Stimulated activated CD4-positive, alpha-beta T cell treated with anti-CD3 and anti-CD28 coated beads, Interleukin-12 subunit alpha, Interleukin-12 subunit beta, amount 100 ng/mL, for 48 hours (primary cell): Measurements from ENCODE around the gene CALHM3.
A peak's percentile ranks its signal among the peaks of the same experiment; 100 is the strongest.
"Not testable (repeated sequence)": the region's sequence is repeated elsewhere in the genome, so short reads cannot be mapped to it uniquely, and the experiment has no call there.

Experiments used
- DNase-seq, 3 donors: peaks; one replicate each; pipeline ENCODE4 v3.0.0-alpha.2; 2020; ENCODE audit warnings: low read depth in 2 of 3, low spot score in 1 of 3

Gene CALHM3, protein sequence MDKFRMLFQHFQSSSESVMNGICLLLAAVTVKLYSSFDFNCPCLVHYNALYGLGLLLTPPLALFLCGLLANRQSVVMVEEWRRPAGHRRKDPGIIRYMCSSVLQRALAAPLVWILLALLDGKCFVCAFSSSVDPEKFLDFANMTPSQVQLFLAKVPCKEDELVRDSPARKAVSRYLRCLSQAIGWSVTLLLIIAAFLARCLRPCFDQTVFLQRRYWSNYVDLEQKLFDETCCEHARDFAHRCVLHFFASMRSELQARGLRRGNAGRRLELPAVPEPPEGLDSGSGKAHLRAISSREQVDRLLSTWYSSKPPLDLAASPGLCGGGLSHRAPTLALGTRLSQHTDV

DNA sequence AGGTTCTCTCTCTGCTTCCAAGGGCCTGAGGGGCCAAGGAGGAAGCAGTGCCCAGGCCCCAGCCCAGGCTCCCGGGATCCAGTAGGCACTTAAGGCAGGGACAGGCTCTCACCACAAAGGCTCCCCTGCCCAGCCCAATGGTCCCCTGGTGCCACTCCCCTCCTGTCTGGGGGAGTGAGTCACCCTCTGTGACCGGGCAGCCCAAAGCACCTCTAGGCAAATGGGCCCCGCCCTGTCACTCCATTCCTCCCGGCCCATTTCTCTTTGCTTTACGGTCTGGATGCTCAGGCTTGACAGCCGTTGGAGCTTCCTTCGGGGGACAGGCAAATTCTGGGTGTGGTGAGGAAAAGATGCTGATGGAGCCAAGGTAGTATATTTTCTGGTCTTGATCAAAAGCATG, at the start of gene CALHM3:
Gene CALHM3 (minus strand): TSS at position 106 of the 400 bp plus-strand sequence. CDS start 208 bp downstream, outside the sequence.
- DNase-seq, result no peak

DNA sequence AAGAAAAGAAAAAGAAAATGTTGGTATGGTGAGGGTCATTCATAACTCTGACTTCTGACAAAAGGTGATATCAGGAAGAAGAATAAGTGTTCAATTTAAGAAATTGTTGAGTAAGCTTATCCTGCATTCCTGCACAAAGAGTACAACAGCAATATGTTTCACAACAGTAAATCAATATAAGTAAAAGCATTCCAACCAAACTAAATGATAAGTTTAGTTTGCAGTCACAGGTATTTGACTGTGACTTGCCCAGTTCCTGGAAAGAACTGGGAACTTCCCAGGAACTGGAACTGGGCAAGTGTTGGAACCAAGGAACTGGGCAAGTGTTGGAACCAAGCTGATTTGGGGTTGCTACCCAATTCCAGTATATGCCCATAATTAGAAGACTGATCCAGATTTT, 49.5 kb upstream of the CALHM3 start:
- DNase-seq, result no peak

DNA sequence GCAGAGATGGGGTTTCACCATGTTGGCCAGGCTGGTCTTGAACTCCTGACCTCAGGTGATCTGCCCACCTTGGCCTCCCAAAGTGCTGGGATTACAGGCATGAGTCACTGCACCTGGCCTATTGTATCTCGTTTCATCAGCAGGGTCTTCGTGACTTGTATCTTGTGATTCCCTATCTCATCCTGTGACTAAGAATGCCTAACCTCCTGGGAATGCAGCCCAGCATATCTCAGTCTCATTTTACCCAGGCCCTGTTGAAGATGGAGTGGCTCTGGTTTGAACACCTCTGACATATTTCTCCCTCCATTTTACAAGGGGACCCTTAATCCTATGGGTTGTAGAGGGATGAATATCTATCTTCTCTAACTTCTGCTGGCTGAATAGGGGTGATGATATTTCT, 48.4 kb upstream of the CALHM3 start:
- not testable (repeated sequence) for DNase-seq

DNA sequence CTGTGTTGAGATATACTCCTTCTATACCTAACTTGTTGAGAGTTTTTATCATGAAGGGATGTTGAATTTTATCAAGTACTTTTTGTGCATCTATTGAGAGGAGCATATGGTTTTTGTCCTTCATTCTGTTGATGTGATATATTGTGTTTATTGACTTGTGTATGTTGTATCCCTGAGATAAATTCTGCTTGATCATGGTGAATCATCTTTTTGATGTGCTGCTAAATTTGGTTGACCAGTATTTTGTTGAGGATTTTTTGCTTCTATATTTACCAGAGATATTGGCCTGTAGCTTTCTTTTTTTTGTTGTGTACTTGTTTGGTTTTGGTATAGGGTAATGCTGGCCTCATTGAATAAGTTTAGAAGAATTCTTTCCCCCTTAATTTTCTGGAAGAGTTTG, 46.9 kb upstream of the CALHM3 start:
- no peak for DNase-seq

DNA sequence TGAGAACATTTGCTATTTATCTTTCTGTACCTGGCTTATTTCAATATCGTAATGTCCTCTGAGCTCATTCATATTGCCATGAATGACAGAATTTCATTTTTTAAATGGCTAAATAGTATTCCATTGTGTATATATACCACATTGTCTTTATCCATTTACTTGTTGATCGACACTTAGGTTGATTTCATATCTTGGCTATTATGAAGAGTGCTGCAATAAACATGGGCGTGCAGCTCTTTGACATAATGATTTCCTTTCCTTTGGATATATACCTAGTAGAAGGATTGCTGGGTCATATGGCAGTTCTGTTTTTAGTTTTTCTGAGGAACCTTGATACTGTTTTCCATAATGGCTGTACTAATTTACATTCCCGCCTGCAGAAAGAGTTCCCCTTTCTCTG, 44.6 kb upstream of the CALHM3 start:
- no peak for DNase-seq

DNA sequence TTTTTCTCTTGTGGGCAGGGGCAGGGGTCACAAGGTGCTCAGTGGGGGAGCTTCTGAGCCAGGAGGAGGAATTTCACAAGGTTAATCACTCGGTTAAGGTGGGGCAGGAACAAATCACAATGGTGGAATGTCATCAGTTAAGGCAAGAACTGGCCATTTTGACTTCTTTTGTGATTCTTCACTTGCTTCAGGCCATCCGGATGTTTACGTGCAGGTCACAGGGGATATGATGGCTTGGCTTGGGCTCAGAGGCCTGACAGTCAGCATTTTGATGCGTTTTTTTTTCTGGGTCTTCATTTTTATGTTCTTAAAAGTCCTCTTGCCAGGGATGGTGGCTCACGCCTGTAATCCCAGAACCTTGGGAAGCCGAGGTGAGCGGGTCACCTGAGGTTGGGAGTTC, 43.0 kb upstream of the CALHM3 start:
- DNase-seq, result not testable (repeated sequence)

DNA sequence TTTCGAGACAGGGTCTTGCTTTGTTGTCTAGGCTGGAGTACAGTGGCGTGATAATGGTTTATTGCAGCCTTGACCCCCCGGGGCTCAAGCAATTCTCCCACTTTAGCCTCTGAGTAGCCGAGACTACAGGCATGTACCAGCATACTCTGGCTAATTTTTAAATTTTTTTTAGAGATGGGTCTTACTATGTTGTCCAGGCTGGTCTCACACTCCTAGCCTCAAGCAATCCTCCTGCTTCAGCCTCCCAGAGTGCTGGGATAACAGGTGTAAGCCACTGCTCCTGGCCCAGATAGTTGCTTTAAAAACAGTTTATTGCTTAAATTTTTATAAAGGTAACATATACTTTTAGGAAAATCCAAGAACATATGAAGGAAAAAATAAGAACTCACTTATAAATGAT, 40.8 kb upstream of the CALHM3 start:
- DNase-seq, result no peak

DNA sequence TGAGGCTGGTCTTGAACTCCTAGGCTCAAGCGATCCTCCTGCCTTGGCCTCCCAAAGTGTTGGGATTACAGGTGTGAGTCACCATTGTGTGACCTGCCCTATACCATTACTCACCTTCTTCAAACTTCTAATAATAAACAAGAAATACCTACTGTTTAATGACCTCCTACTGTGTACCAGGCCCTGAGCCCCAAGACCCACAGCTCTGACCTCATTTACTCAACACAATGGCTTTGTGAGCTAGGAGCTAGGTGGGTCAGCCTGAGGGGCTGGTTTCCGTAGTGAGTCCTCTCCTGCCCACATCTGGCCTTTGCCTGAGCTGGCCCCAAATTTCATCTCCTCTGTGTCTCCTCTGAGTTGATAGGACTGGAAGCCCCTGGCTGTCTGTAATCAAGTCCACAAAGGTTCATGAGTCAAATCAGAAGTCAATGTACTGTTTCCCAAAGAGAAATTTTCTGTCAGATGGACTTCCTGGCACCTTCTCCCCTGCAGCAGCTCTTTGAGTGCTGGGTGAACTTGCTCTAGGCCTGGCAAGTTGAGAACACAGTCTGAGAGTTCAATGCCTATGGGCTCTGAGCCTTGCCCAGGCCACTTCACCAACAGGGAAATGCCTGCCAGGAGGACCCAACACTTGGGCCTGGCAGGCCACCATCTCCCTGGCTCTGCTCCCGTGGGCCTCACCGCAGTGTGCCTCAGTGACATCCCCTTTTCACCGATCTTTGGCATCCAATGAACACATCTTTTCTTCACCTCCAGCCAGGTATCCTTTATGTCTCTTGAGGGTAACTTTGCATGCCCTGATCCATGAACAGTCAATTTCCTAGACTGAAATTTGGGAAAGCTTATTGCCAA, 38.4 kb upstream of the CALHM3 start:
- DNase-seq, result no peak

DNA sequence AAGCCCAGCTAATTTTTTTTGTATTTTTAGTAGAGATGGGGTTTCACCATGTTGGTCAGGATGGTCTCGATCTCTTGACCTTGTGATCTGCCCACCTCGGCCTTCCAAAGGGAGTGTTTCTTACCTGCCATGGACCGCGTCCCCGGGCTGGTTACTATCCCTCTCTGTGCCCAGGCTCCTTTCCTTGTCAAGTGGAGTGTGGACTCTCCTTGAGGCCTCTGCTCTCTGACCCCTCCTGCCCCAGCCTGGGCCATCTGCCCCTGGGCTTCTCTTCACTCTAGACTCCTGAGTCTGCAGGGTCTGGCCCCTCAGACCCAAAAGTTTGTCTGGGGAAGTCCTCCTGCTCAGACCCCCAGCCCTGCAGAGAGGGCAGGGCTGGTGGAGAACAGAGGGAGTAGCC, 35.2 kb upstream of the CALHM3 start:
- DNase-seq, result no peak

DNA sequence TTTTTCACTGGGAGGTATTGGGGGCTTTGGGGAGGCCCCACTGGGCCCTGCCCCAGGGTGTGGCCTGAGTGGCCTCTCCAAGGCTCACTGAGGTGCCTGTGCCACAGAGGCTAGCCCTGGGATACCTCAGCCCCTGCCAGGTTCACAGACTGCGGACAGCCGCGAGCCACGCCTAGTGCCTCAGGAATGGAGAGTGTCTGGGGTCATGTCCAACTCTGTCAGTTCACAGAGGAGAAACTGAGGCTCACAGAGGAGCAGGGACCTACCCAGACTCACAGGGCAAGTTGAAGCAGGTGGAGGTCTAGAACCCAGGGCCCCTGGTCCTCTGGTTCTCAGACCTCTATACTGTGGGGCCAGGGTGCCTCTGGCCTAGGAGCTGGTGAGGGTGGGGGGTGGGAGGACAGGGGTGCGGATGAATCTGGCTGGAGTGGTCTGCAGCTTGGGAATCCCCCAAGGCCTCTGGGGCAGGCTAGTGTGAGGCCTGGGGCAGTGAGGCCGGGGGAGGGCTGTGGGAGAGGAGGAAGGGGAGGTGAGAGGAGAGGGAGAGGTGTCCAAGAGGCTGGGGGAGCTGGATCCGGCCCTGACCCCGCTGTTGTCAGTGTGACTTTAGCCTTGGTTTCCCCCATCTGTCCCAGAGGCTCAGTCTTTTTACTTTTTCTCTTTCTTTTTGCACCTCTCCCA, 34.5 kb upstream of the CALHM3 start:
- DNase-seq, result no peak

DNA sequence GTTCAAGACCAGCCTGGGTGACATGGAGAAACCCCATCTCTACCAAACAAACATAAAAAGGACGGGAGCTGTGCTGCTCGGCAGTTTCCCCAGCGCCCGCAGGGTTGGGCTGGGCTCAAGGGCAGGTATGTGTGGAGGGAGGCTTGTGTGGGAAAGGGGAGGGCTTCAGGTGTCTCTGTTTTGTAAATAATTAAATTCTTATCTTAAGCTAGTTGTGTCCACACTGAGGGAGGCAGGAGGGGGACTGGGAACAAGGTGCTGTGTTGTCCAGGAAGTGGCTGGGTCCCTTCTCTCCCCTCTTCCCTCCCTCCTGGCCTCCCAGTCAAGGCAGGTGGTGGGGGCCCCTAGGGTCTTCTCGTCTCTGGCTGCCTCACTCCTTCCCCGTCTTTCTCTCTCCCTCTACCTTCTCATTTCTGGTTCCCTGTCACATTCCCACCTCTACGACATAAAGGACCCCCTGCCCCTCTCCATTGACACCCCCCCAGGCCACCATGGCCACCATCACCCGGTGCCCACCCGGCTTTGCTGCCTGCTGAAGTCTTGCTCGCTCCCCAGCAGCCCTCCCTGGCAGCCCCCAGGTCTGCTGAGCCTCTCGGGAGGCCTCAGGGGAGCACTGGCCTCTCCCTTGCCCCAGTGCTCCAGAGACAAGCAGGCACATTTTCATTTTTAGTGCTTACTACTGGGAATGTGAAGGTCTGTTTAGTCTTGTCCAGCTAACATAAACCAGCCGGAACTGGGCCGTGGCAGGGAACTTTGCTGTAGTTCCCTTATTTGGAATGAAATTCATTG, 33.7 kb upstream of the CALHM3 start:
- no peak for DNase-seq

DNA sequence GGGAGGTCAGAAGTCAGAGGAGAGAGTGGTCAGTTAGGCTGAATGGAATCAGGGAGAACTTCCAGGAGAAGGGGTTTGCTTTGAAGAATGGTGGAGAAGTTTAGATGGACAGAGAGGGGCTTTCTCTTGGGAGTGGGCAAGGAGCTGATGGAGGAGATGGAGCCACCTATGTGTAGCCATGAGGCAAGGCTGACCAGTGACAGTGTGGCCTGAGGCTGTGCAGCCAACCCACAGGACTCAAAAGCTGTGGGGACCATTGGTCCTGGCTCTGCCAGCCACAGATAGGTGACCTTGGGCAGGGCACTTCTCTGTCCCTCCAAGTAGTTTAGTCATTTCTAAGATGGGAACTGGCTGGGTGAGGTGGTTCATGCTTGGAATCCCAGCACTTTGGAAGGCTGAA, 33.1 kb upstream of the CALHM3 start:
- no peak for DNase-seq

DNA sequence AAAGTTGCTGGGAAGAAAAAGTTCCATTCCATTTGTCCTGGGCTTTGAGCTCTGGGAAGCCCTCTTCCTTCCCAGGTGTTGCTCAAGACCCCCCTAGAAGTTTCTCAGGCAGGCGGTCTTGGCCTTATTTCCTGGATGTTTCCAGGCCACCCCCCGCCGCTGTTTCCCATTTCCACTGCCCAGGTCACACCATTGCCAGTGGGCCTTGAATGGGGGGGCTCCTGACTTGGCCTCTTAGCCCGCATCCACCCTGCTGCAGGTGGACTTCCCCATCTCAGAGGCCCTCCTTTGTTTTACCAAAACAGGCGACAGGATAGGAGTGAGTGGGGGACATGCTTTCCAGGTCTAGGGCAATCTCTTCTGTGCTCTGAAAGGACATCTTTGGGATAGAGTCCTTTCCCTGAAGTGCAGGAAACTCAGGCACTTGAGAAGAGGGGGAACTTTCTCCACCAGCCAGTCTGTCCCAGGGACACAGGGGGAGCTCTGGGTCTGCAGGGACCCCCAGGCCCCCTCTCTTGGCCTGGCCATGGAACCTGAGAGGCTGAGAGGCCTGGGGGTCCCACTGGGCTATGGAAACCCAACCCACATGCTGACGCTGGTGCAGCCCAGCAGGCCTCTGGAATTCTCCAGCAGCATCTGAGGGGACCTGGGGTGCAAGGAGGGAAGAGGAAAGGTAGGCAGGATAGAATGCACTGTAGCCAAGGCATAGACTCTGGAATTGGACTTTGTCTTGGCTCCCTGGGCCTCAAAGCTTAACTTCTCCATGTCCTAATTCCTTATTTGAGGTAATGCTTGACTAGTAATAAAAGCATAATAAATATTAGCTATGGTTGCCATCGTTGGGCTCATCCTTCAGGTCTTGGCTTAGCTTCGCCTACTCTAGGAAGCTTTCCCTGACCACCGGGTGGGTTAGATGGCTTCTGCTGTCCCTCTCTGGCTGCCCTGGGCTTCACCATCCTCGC, 32.0 kb upstream of the CALHM3 start:
- DNase-seq, result no peak

DNA sequence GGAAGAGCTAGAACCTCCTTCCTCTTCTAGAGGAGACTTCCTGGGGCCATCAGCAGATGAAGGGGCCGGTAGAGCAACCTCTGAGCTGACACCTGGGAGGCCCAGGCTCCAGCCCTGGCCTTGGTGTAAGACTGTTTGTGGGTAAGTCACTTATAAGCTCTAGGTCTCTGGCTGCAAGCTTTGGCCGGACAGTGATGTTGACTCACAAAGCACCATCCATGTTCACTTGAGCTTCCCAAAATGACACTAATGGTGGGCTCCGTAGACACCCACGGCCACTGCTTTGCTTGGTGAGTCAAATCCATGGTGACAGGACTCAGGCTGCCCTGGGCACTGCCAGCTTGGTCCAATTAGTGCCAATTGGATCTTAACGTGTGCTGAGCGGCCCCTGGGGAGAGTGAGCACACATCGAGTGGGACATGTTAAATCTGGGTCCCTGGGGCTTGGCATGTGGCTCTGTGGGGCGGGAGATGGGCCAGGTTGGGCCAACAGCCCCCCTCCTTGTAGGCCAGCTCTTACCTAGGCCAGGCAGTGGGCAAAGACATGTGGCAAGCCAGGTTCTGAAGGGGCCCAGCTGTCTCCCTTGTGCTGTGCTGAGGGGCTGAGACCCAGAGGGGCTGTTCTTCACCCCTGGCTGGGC, 31.1 kb upstream of the CALHM3 start:
- no peak for DNase-seq

DNA sequence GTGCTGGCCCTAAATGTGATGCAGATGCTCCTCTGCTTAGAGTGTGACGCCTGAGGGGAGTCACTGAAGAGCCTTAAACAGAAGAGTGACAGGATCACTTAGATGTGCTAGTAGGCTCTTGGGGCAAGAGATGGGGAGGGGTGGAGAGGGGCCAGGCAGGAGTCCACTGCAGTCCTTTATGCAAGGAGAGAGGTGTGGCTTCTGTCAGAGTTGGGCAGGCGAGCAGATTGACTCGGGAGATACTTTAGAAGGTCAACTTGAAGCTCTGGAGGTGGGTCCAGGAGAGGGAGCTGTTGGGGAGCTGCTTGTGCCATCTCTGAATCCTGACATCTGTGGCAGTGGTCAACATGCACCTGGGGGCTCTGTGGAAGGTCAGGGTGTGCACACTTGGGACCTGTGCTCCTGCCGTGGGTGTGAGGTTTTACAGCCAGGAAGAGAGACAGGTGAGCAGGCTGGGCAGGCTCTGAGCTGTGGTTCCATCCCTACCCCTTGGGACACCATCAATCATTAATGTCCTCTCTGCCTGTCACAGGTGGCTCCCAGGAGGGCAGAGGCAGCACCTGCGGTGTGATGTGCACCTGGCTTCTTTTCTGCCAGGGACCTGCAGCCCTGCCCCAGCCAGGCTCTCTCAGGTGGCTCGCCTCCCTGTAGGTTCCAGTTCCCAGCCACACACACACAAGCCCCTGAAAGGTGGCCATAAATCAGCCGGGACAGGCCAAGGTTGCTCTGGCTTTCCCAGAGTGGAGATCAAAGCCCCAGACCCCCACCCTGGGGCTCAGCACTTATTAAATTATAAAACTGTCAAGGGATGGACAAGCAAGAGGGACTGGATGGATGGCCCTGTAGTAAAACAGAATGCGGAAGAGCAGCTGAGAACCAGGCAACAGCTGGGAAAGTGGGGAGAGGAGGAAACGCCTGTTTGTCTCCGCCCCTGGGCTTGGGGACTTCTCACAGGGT, 28.5 kb upstream of the CALHM3 start:
- no peak for DNase-seq

DNA sequence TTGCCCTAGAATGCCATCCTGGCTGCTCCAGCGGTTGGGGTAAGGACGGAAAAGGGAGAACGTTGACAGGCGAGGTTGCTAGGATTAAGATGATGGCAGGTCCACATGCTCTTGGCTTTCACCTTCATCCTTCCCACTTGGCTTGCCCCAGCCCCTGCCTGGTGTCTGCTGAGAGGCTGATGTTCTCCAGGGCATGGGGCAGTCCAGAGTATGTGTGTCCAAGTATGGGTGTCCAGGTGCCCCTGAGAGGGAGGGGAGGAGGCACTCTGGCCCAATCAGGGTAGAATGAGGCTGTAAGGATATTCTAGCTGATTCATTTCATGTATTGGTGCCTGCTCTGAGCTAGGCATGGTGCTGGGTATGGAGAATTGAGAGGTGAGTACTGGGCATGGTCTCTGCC, 27.0 kb upstream of the CALHM3 start:
- no peak for DNase-seq

DNA sequence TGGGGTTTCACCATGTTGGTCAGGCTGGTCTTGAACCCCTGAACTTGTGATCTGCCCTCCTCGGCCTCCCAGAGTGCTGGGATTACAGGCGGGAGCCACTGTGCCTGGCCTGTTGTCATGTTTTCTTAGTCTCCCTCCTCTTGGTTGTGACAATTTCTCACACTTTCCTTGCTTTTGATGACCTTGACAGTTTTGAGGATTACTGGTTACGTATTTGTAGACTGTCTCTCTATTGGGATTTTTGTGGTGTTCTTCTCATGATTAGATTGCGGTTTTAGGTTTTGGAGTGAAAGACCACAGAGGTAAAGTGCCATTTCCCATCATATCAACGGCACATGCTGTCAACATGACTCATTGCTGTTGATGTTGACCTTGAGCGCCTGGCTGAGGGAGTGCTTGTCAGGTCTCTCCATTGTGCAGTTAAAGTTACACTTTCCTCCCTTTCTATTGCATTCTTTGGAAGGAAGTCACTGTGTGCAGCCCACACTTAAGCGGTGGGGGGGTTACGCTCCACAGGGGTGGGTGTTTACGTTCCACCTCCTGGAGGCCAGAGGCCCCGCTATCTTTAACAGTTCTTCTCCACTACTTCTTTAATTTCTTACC, 25.2 kb upstream of the CALHM3 start:
- DNase-seq, result peak; percentile 38 to 55 (median 43)

DNA sequence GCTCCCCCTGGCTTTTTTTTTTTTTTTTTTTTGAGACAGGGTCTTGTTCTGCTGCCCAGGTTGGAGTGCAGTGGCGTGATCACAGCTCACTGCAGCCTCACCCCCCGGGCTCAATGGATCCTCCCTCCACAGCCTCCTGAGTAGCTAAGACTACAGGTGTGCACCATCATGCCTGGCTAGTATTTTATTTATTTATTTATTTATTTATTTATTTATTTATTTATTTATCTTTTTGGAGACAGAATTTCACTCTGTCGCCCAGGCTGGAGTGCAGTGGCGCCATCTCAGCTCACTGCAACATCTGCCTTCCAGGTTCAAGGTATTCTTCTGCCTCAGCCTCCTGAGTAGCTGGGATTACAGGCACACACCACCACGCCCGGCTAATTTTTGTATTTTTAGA, 24.7 kb upstream of the CALHM3 start:
- DNase-seq, result not testable (repeated sequence)
